ENCODE results near the gene C21orf58. TPM values are rescaled to one million over a fixed set of nuclear protein-coding genes. Genes with fewer than 3 reads are reported as not detected.

Gene C21orf58
- polyA plus RNA-seq, 4 donors, result 0.54 to 9.1 (median 3.3) TPM

- no peak for FAIRE-seq
- no peak overlapping the region for H3K4me3 ChIP-seq (ENCODE audit: low read depth in 1 of 3, low read length in 3 of 3)
- no peaks in the 10 kb centered on the region for H3K9me3 ChIP-seq (ENCODE audit: control insufficient read depth in 2 of 2, insufficient read depth in 1 of 2, low read depth in 1 of 2, low read length in 1 of 2)
- no peak for DNase-seq
- H3K27ac ChIP-seq (ENCODE audit: low read depth in 1 of 3, low read length in 2 of 3), result no peak overlapping the region
- H3K4me1 ChIP-seq (ENCODE audit: control insufficient read depth in 3 of 3, insufficient read depth in 2 of 3, low read depth in 1 of 3, low read length in 2 of 3), result no peaks in the 10 kb centered on the region
- WGBS, 3 donors, result 92 to 95% (median 95%) methylated on average over 13 of the region's 13 CpGs
- no peaks in the 10 kb centered on the region for H3K27me3 ChIP-seq (ENCODE audit: control insufficient read depth in 3 of 3, insufficient read depth in 3 of 3, low read length in 3 of 3)
- peaks cover 17 to 93% (median 34%) of the 10 kb centered on the region in 3 donors for H3K36me3 ChIP-seq (ENCODE audit: control insufficient read depth in 3 of 3, insufficient read depth in 2 of 3, low read depth in 1 of 3, low read length in 3 of 3)
Measured at GRCh38 chr21:46350981-46351380, 27.3 kb upstream of the C21orf58 start.

- H3K27me3 ChIP-seq (ENCODE audit: control insufficient read depth in 3 of 3, insufficient read depth in 3 of 3, low read length in 3 of 3), result no peaks in the 10 kb centered on the region
- H3K9me3 ChIP-seq (ENCODE audit: control insufficient read depth in 2 of 2, insufficient read depth in 1 of 2, low read depth in 1 of 2, low read length in 1 of 2), result no peaks in the 10 kb centered on the region
- peaks cover 17 to 93% (median 36%) of the 10 kb centered on the region in 3 donors for H3K36me3 ChIP-seq (ENCODE audit: control insufficient read depth in 3 of 3, insufficient read depth in 2 of 3, low read depth in 1 of 3, low read length in 3 of 3)
- DNase-seq, result no peak
- no peak overlapping the region for H3K4me3 ChIP-seq (ENCODE audit: low read depth in 1 of 3, low read length in 3 of 3)
- WGBS, 3 donors, result 94 to 97% (median 95%) methylated on average over 8 of the region's 8 CpGs
- no peak for FAIRE-seq
- no peaks in the 10 kb centered on the region for H3K4me1 ChIP-seq (ENCODE audit: control insufficient read depth in 3 of 3, insufficient read depth in 2 of 3, low read depth in 1 of 3, low read length in 2 of 3)
- no peak overlapping the region for H3K27ac ChIP-seq (ENCODE audit: low read depth in 1 of 3, low read length in 2 of 3)
Measured at GRCh38 chr21:46350571-46350970, 26.9 kb upstream of the C21orf58 start.

- H3K9me3 ChIP-seq (ENCODE audit: control insufficient read depth in 2 of 2, insufficient read depth in 1 of 2, low read depth in 1 of 2, low read length in 1 of 2), result no peaks in the 10 kb centered on the region
- H3K27ac ChIP-seq (ENCODE audit: low read depth in 1 of 3, low read length in 2 of 3), result no peak overlapping the region
- no peaks in the 10 kb centered on the region for H3K4me1 ChIP-seq (ENCODE audit: control insufficient read depth in 3 of 3, insufficient read depth in 2 of 3, low read depth in 1 of 3, low read length in 2 of 3)
- peaks cover 13 to 88% (median 37%) of the 10 kb centered on the region in 3 donors for H3K36me3 ChIP-seq (ENCODE audit: control insufficient read depth in 3 of 3, insufficient read depth in 2 of 3, low read depth in 1 of 3, low read length in 3 of 3)
- WGBS, 3 donors, result 96 to 98% (median 97%) methylated on average over 17 of the region's 17 CpGs
- H3K4me3 ChIP-seq (ENCODE audit: low read depth in 1 of 3, low read length in 3 of 3), result no peak overlapping the region
- H3K27me3 ChIP-seq (ENCODE audit: control insufficient read depth in 3 of 3, insufficient read depth in 3 of 3, low read length in 3 of 3), result no peaks in the 10 kb centered on the region
- DNase-seq, result no peak
- no peak for FAIRE-seq
Measured at GRCh38 chr21:46349134-46349760, 25.6 kb upstream of the C21orf58 start.

GRCh38 chr21:46347791-46348381, 24.2 kb upstream of the C21orf58 start:
- FAIRE-seq, result no peak
- Histone ChIP-seq H3K9me3 (ENCODE audit: control insufficient read depth in 2 of 2, insufficient read depth in 1 of 2, low read depth in 1 of 2, low read length in 1 of 2) (no peaks in the 10 kb centered on the region), H3K27me3 (ENCODE audit: control insufficient read depth in 3 of 3, insufficient read depth in 3 of 3, low read length in 3 of 3) (no peaks in the 10 kb centered on the region), H3K4me3 (ENCODE audit: low read depth in 1 of 3, low read length in 3 of 3) (no peak overlapping the region), H3K27ac (ENCODE audit: low read depth in 1 of 3, low read length in 2 of 3) (no peak overlapping the region), H3K36me3 (ENCODE audit: control insufficient read depth in 3 of 3, insufficient read depth in 2 of 3, low read depth in 1 of 3, low read length in 3 of 3) (peaks cover 10 to 74% (median 28%) of the 10 kb centered on the region in 3 donors), H3K4me1 (ENCODE audit: control insufficient read depth in 3 of 3, insufficient read depth in 2 of 3, low read depth in 1 of 3, low read length in 2 of 3) (no peaks in the 10 kb centered on the region)
- DNase-seq, result no peak
- WGBS, 3 donors, result 92 to 94% (median 93%) methylated on average over 12 of the region's 12 CpGs

GRCh38 chr21:46347203-46347550, 23.5 kb upstream of the C21orf58 start:
- Histone ChIP-seq H3K27me3 (ENCODE audit: control insufficient read depth in 3 of 3, insufficient read depth in 3 of 3, low read length in 3 of 3) (no peaks in the 10 kb centered on the region), H3K9me3 (ENCODE audit: control insufficient read depth in 2 of 2, insufficient read depth in 1 of 2, low read depth in 1 of 2, low read length in 1 of 2) (no peaks in the 10 kb centered on the region), H3K4me3 (ENCODE audit: low read depth in 1 of 3, low read length in 3 of 3) (no peak overlapping the region), H3K36me3 (ENCODE audit: control insufficient read depth in 3 of 3, insufficient read depth in 2 of 3, low read depth in 1 of 3, low read length in 3 of 3) (peaks cover 10 to 67% (median 25%) of the 10 kb centered on the region in 3 donors), H3K27ac (ENCODE audit: low read depth in 1 of 3, low read length in 2 of 3) (no peak overlapping the region), H3K4me1 (ENCODE audit: control insufficient read depth in 3 of 3, insufficient read depth in 2 of 3, low read depth in 1 of 3, low read length in 2 of 3) (no peaks in the 10 kb centered on the region)
- 81 to 88% (median 82%) methylated on average over 10 of the region's 10 CpGs for WGBS, 3 donors
- FAIRE-seq (no peak), DNase-seq (no peak)

- no peaks in the 10 kb centered on the region for H3K9me3 ChIP-seq (ENCODE audit: control insufficient read depth in 2 of 2, insufficient read depth in 1 of 2, low read depth in 1 of 2, low read length in 1 of 2)
- 92 to 96% (median 93%) methylated on average over 32 to 34 of the region's 34 CpGs for WGBS, 3 donors
- no peak overlapping the region for H3K4me3 ChIP-seq (ENCODE audit: low read depth in 1 of 3, low read length in 3 of 3)
- peaks cover 10 to 62% (median 23%) of the 10 kb centered on the region in 3 donors for H3K36me3 ChIP-seq (ENCODE audit: control insufficient read depth in 3 of 3, insufficient read depth in 2 of 3, low read depth in 1 of 3, low read length in 3 of 3)
- no peak for DNase-seq
- H3K27me3 ChIP-seq (ENCODE audit: control insufficient read depth in 3 of 3, insufficient read depth in 3 of 3, low read length in 3 of 3), result no peaks in the 10 kb centered on the region
- FAIRE-seq, result no peak
- H3K27ac ChIP-seq (ENCODE audit: low read depth in 1 of 3, low read length in 2 of 3), result no peak overlapping the region
- no peaks in the 10 kb centered on the region for H3K4me1 ChIP-seq (ENCODE audit: control insufficient read depth in 3 of 3, insufficient read depth in 2 of 3, low read depth in 1 of 3, low read length in 2 of 3)
Measured at GRCh38 chr21:46346296-46347202, 22.9 kb upstream of the C21orf58 start.

GRCh38 chr21:46345861-46346260, 22.2 kb upstream of the C21orf58 start:
- H3K9me3 ChIP-seq (ENCODE audit: control insufficient read depth in 2 of 2, insufficient read depth in 1 of 2, low read depth in 1 of 2, low read length in 1 of 2), result no peaks in the 10 kb centered on the region
- no peak overlapping the region for H3K27ac ChIP-seq (ENCODE audit: low read depth in 1 of 3, low read length in 2 of 3)
- no peak for DNase-seq
- no peak for FAIRE-seq
- H3K27me3 ChIP-seq (ENCODE audit: control insufficient read depth in 3 of 3, insufficient read depth in 3 of 3, low read length in 3 of 3), result no peaks in the 10 kb centered on the region
- no peak overlapping the region for H3K4me3 ChIP-seq (ENCODE audit: low read depth in 1 of 3, low read length in 3 of 3)
- H3K4me1 ChIP-seq (ENCODE audit: control insufficient read depth in 3 of 3, insufficient read depth in 2 of 3, low read depth in 1 of 3, low read length in 2 of 3), result no peaks in the 10 kb centered on the region
- H3K36me3 ChIP-seq (ENCODE audit: control insufficient read depth in 3 of 3, insufficient read depth in 2 of 3, low read depth in 1 of 3, low read length in 3 of 3), result peaks cover 10 to 57% (median 18%) of the 10 kb centered on the region in 3 donors
- WGBS, 3 donors, result 90 to 98% (median 93%) methylated on average over 14 of the region's 14 CpGs

- peaks cover 3 to 51% (median 10%) of the 10 kb centered on the region in 3 donors for H3K36me3 ChIP-seq (ENCODE audit: control insufficient read depth in 3 of 3, insufficient read depth in 2 of 3, low read depth in 1 of 3, low read length in 3 of 3)
Measured at GRCh38 chr21:46344219-46344915, 20.7 kb upstream of the C21orf58 start.

More at GRCh38 chr21:46344219-46344915, 20.7 kb upstream of the C21orf58 start:
- Histone ChIP-seq H3K27me3 (ENCODE audit: control insufficient read depth in 3 of 3, insufficient read depth in 3 of 3, low read length in 3 of 3) (no peaks in the 10 kb centered on the region), H3K4me3 (ENCODE audit: low read depth in 1 of 3, low read length in 3 of 3) (no peak overlapping the region), H3K9me3 (ENCODE audit: control insufficient read depth in 2 of 2, insufficient read depth in 1 of 2, low read depth in 1 of 2, low read length in 1 of 2) (no peaks in the 10 kb centered on the region), H3K4me1 (ENCODE audit: control insufficient read depth in 3 of 3, insufficient read depth in 2 of 3, low read depth in 1 of 3, low read length in 2 of 3) (no peaks in the 10 kb centered on the region), H3K27ac (ENCODE audit: low read depth in 1 of 3, low read length in 2 of 3) (no peak overlapping the region)
- WGBS, 3 donors, result 96 to 98% (median 97%) methylated on average over 19 to 20 of the region's 20 CpGs
- FAIRE-seq (no peak), DNase-seq (no peak)

All from small intestine (tissue), 7 donors.